Activated CD8-positive, alpha-beta memory T cell treated with anti-CD3 and anti-CD28 coated beads, Interleukin-2, amount 10 ng/mL, durations not matched to agents 7 days and 5 days (primary cell): Measurements from ENCODE around the gene PADI3. TPM values are rescaled to one million over a fixed set of nuclear protein-coding genes. Genes with fewer than 3 reads are reported as not detected.

Source experiments
- ATAC-seq: fragments of 150-1000 bp; cut with Tn5 transposase; one replicate; pipeline ENCODE4 v1.10.0; 2021; ENCODE audit warnings: moderate library complexity
- CTCF ChIA-PET: fragments of 350-600 bp; sonication (Branson Sonifier 250); formaldehyde crosslinking; loops from one replicate; lab custom pipeline; 2021; ENCODE audit warnings: antibody characterized with exemption; lab: Charles Lee
- DNase-seq: peaks from one replicate; pipeline ENCODE4 v3.0.0-alpha.2; 2020
- H3K27ac Mint-ChIP-seq: one replicate; pipeline ENCODE4 v1.8.0; 2021; ENCODE audit warnings: mild to moderate bottlenecking, mixed read lengths
- H3K27me3 Mint-ChIP-seq: one replicate; pipeline ENCODE4 v1.8.0; 2021; ENCODE audit warnings: mixed read lengths
- H3K36me3 Mint-ChIP-seq: one replicate; pipeline ENCODE4 v1.8.0; 2021; ENCODE audit warnings: mild to moderate bottlenecking, mixed read lengths
- H3K4me1 Mint-ChIP-seq: one replicate; pipeline ENCODE4 v1.8.0; 2021; ENCODE audit warnings: mixed read lengths
- H3K4me3 Mint-ChIP-seq: one replicate; pipeline ENCODE4 v1.8.0; 2021; ENCODE audit warnings: mild to moderate bottlenecking, moderate library complexity, mixed read lengths
- H3K9me3 Mint-ChIP-seq: one replicate; pipeline ENCODE4 v1.8.0; 2022; ENCODE audit warnings: low read depth, mixed read lengths
- total RNA-seq, 2 experiments: library from RNA; stranded (reverse); gene quantifications; one replicate each; pipeline ENCODE4 v1.2.3, GENCODE V29; 2021

PADI3 gene
- total RNA-seq, 2 experiments from 2014 or later = not detected

DNA sequence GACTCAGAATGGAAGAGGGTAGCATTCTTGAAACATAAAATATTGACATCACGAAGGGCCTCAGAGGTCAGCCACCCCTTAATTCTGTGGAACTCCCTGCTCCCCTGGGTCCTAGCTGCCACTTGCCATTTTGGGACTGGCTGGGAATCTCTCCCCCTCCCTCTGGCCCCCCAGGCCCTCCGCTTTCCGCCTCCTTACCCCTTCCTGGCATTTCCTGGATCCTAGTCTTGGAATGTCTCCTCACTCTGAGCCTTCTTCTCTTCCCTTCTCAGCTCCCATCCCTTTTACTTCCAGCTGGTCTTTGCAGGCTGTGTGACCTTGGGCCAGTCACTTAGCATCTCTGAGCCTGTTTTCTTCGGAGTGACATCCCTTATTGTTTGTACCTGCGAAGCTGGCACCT lies 39.5 kb upstream of the PADI3 start:
- Mint-ChIP-seq H3K9me3 (no peaks in the 10 kb centered on the region), H3K27ac (peak overlapping the region; percentile 50), H3K4me3 (no peak overlapping the region), H3K27me3 (peaks cover 26% of the 10 kb centered on the region), H3K4me1 (peaks cover 63% of the 10 kb centered on the region), H3K36me3 (no peaks in the 10 kb centered on the region)
- CTCF ChIA-PET = no interaction called here
- DNase-seq = no peak
- ATAC-seq = no peak

- H3K27ac Mint-ChIP-seq = no peak overlapping the region
- CTCF ChIA-PET = interaction anchor here (2.1 kb wide), 1 partner anchor 27 kb away, joined by 7 read pairs; no protein-coding TSS in a partner anchor
- peaks cover 28% of the 10 kb centered on the region for H3K27me3 Mint-ChIP-seq
- H3K9me3 Mint-ChIP-seq = no peaks in the 10 kb centered on the region
- H3K4me3 Mint-ChIP-seq = no peak overlapping the region
- H3K4me1 Mint-ChIP-seq = peaks cover 60% of the 10 kb centered on the region
- ATAC-seq (no peak), DNase-seq (no peak)
- H3K36me3 Mint-ChIP-seq = no peaks in the 10 kb centered on the region
Observed at GRCh38 chr1:17210176-17210575, 38.7 kb upstream of the PADI3 start.

GRCh38 chr1:17211377-17211776 lies 37.5 kb upstream of the PADI3 start:
- peaks cover 61% of the 10 kb centered on the region for H3K4me1 Mint-ChIP-seq
- H3K4me3 Mint-ChIP-seq = no peak overlapping the region
- H3K27me3 Mint-ChIP-seq = peaks cover 37% of the 10 kb centered on the region

GRCh38 chr1:17212009-17212408 lies 36.9 kb upstream of the PADI3 start:
- CTCF ChIA-PET = interaction anchor here (2.1 kb wide), 1 partner anchor 25 kb away, joined by 7 read pairs; no protein-coding TSS in a partner anchor
- H3K4me1 Mint-ChIP-seq = peaks cover 57% of the 10 kb centered on the region
- no peaks in the 10 kb centered on the region for H3K36me3 Mint-ChIP-seq
- no peaks in the 10 kb centered on the region for H3K9me3 Mint-ChIP-seq
- ATAC-seq = no peak
- no peak for DNase-seq
- no peak overlapping the region for H3K4me3 Mint-ChIP-seq
- H3K27me3 Mint-ChIP-seq = peaks cover 38% of the 10 kb centered on the region
- H3K27ac Mint-ChIP-seq = no peak overlapping the region

More at GRCh38 chr1:17211377-17211776, 37.5 kb upstream of the PADI3 start:
- Mint-ChIP-seq H3K9me3 (no peaks in the 10 kb centered on the region), H3K27ac (no peak overlapping the region), H3K36me3 (no peaks in the 10 kb centered on the region)
- ATAC-seq (no peak), DNase-seq (no peak)
- CTCF ChIA-PET = interaction anchor here (2.1 kb wide), 1 partner anchor 26 kb away, joined by 7 read pairs; no protein-coding TSS in a partner anchor

- Mint-ChIP-seq H3K4me3 (no peak overlapping the region), H3K27me3 (peaks cover 42% of the 10 kb centered on the region), H3K4me1 (peaks cover 52% of the 10 kb centered on the region)
Observed at GRCh38 chr1:17212487-17213121, 36.3 kb upstream of the PADI3 start.

GRCh38 chr1:17213148-17213781 lies 35.6 kb upstream of the PADI3 start:
- no peak overlapping the region for H3K4me3 Mint-ChIP-seq

More at GRCh38 chr1:17212487-17213121, 36.3 kb upstream of the PADI3 start:
- CTCF ChIA-PET = interaction anchor here (0.9 to 1.2 kb wide), 4 partner anchors 8 to 19 kb away, joined by 3 to 4 read pairs (median 4); no protein-coding TSS in a partner anchor
- no peak overlapping the region for H3K27ac Mint-ChIP-seq
- DNase-seq = peak; percentile 86
- ATAC-seq = peak; percentile 37
- no peaks in the 10 kb centered on the region for H3K9me3 Mint-ChIP-seq
- no peaks in the 10 kb centered on the region for H3K36me3 Mint-ChIP-seq

GRCh38 chr1:17213782-17214148 lies 35.1 kb upstream of the PADI3 start:
- H3K4me3 Mint-ChIP-seq = no peak overlapping the region
- peaks cover 45% of the 10 kb centered on the region for H3K27me3 Mint-ChIP-seq
- H3K27ac Mint-ChIP-seq = no peak overlapping the region
- ATAC-seq (no peak), DNase-seq (no peak)
- peaks cover 41% of the 10 kb centered on the region for H3K4me1 Mint-ChIP-seq
- no peaks in the 10 kb centered on the region for H3K9me3 Mint-ChIP-seq
- no peaks in the 10 kb centered on the region for H3K36me3 Mint-ChIP-seq
- CTCF ChIA-PET = interaction anchor here (0.5 kb wide), 1 partner anchor 1398 kb away, joined by 3 read pairs; no protein-coding TSS in a partner anchor

More at GRCh38 chr1:17213148-17213781, 35.6 kb upstream of the PADI3 start:
- ATAC-seq = no peak
- H3K36me3 Mint-ChIP-seq = no peaks in the 10 kb centered on the region
- DNase-seq = no peak
- H3K27me3 Mint-ChIP-seq = peaks cover 45% of the 10 kb centered on the region
- peaks cover 45% of the 10 kb centered on the region for H3K4me1 Mint-ChIP-seq
- H3K27ac Mint-ChIP-seq = no peak overlapping the region
- CTCF ChIA-PET = interaction anchor here (0.5 to 1.2 kb wide), 5 partner anchors 9 to 1398 kb away, joined by 3 to 4 read pairs (median 3); no protein-coding TSS in a partner anchor
- no peaks in the 10 kb centered on the region for H3K9me3 Mint-ChIP-seq

- Mint-ChIP-seq H3K4me1 (peaks cover 36% of the 10 kb centered on the region), H3K27ac (no peak overlapping the region), H3K27me3 (peaks cover 45% of the 10 kb centered on the region), H3K36me3 (no peaks in the 10 kb centered on the region), H3K9me3 (no peaks in the 10 kb centered on the region), H3K4me3 (no peak overlapping the region)
- no peak for DNase-seq
- CTCF ChIA-PET = interaction anchor here (1.5 to 1.6 kb wide), 2 partner anchors 8 to 22 kb away, joined by 3 to 4 read pairs; no protein-coding TSS in a partner anchor
- ATAC-seq = no peak
Observed at GRCh38 chr1:17214876-17215544, 33.9 kb upstream of the PADI3 start.

DNA sequence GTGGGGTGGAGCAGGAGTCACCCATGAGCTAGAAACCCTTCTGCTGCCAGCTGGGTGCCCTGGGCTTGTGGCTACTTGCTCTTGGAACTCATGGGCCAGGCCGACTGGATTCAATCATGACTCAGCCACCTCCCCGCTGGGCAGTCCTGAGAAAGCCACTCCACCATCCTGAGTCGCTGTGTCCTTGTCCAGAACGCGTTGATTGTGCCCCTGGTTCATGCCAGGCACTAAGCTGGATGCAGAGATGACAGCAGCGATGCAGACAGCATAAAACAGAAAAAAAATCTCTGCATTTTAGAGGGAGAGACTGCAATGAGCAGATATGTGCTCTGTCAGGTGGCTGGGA lies 33.4 kb upstream of the PADI3 start:
- CTCF ChIA-PET = interaction anchor here (1.5 to 1.6 kb wide), 2 partner anchors 8 to 21 kb away, joined by 3 to 4 read pairs; no protein-coding TSS in a partner anchor
- Mint-ChIP-seq H3K36me3 (no peaks in the 10 kb centered on the region), H3K27ac (no peak overlapping the region), H3K4me1 (peaks cover 33% of the 10 kb centered on the region), H3K27me3 (peaks cover 45% of the 10 kb centered on the region), H3K9me3 (no peaks in the 10 kb centered on the region), H3K4me3 (no peak overlapping the region)
- ATAC-seq (no peak), DNase-seq (no peak)

- Mint-ChIP-seq H3K4me1 (peaks cover 28% of the 10 kb centered on the region), H3K9me3 (no peaks in the 10 kb centered on the region), H3K4me3 (no peak overlapping the region), H3K36me3 (no peaks in the 10 kb centered on the region), H3K27me3 (peaks cover 45% of the 10 kb centered on the region), H3K27ac (no peak overlapping the region)
- CTCF ChIA-PET = interaction anchor here (1.6 kb wide), 1 partner anchor 9 kb away, joined by 4 read pairs; no protein-coding TSS in a partner anchor
- DNase-seq (no peak), ATAC-seq (no peak)
Observed at GRCh38 chr1:17216078-17216477, 32.8 kb upstream of the PADI3 start.

DNA sequence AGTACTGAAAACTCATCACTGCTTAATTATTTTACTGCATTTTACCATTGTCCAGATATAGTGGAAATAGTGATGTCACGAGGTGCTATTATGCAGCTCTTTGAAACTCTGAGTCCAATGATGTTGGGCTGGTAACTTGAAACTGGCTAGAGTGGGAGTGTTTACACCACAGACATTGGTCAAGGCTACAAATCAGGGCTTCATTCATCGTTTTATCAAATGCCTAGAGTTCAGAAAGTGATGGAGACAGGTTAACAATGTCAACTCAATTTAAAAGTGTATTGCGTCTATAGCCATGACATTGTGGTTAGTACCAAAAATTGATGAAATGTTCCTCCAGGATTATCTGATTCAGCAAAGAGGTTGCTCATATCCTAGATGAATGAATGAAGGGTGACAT lies 31.3 kb upstream of the PADI3 start:
- Mint-ChIP-seq H3K4me1 (peaks cover 17% of the 10 kb centered on the region), H3K36me3 (no peaks in the 10 kb centered on the region), H3K27ac (no peak overlapping the region), H3K9me3 (no peaks in the 10 kb centered on the region), H3K27me3 (peaks cover 43% of the 10 kb centered on the region), H3K4me3 (no peak overlapping the region)
- DNase-seq = no peak
- no peak for ATAC-seq
- CTCF ChIA-PET = interaction anchor here (1.0 kb wide), 1 partner anchor 83 kb away, joined by 3 read pairs; no protein-coding TSS in a partner anchor

DNA sequence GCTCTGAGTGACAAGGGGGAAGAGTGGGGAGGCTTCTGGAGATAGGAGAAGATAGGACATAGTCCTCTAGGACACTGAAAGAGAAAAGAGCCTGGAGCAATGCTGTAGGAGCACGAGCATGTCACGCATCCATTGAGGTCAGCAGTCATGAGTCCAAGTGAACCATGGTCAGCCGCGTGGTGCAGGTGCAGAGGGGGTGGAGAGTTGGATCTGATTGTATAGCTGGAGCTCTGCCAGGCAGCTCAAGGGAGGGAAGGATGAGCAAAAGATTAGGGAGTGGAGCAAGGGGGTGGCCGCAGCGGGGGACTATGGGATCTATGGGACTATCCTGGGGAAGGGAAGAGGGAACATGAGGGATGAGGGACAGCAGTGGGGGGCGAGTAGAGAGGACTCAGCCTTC lies 30.0 kb upstream of the PADI3 start:
- Mint-ChIP-seq H3K36me3 (no peaks in the 10 kb centered on the region), H3K27me3 (peaks cover 30% of the 10 kb centered on the region), H3K4me3 (no peak overlapping the region), H3K27ac (no peak overlapping the region), H3K4me1 (peaks cover 5% of the 10 kb centered on the region), H3K9me3 (no peaks in the 10 kb centered on the region)
- CTCF ChIA-PET = no interaction called here
- DNase-seq (no peak), ATAC-seq (no peak)

GRCh38 chr1:17220287-17220686 lies 28.6 kb upstream of the PADI3 start:
- H3K9me3 Mint-ChIP-seq = no peaks in the 10 kb centered on the region
- DNase-seq = no peak
- H3K4me3 Mint-ChIP-seq = no peak overlapping the region
- H3K27me3 Mint-ChIP-seq = peaks cover 18% of the 10 kb centered on the region
- CTCF ChIA-PET = no interaction called here
- ATAC-seq = no peak
- no peak overlapping the region for H3K27ac Mint-ChIP-seq
- H3K4me1 Mint-ChIP-seq = peaks cover under 1% of the 10 kb centered on the region
- H3K36me3 Mint-ChIP-seq = no peaks in the 10 kb centered on the region
